Breast epithelium (tissue), 4 donors: ENCODE measurements around the gene ATG10. TPM values are rescaled to one million over a fixed set of nuclear protein-coding genes. Genes with fewer than 3 reads are reported as not detected.

Experiments
- DNase-seq, 2 donors: peaks; one replicate each; pipeline ENCODE4 v3.0.0-alpha.2; 2019; ENCODE audit warnings: low spot score in 2 of 2
- H3K27ac ChIP-seq, 2 donors: fragments of 200-600 bp; sonication (generic) in 1 of 2; one replicate each; pipeline ENCODE4 v1.5.1; 2016 to 2019; ENCODE audit warnings: mild to moderate bottlenecking in 1 of 2
- H3K27me3 ChIP-seq, 2 donors: fragments of 200-600 bp; sonication (generic) in 1 of 2; one replicate each; pipeline versions ENCODE4 v1.5.1 to v1.6.0; 2017 to 2019; ENCODE audit warnings: control low read depth in 1 of 2, mild to moderate bottlenecking in 1 of 2
- H3K36me3 ChIP-seq: fragments of 200-600 bp; one replicate; pipeline ENCODE4 v1.5.1; 2019
- H3K4me1 ChIP-seq, 2 donors: fragments of 200-600 bp; sonication (generic); one replicate each; pipeline ENCODE4 v1.5.1; 2016 to 2019; ENCODE audit warnings: control low read depth in 1 of 2
- H3K4me3 ChIP-seq, 3 donors: fragments of 200-600 bp; sonication (generic); 1 replicate in 2 of 3; 2 replicates in 1 of 3; pipeline ENCODE4 v1.5.1; 2016 to 2019; ENCODE audit warnings: mild to moderate bottlenecking in 3 of 3, moderate library complexity in 2 of 3
- H3K9me3 ChIP-seq, 2 donors: fragments of 200-600 bp; sonication (generic) in 1 of 2; one replicate each; pipeline ENCODE4 v1.5.1; 2016 to 2019; ENCODE audit warnings: control low read depth in 1 of 2
- CTCF ChIP-seq, 3 donors: fragments of 450-650 bp; IDR thresholded peaks; one replicate each; pipeline ENCODE4 v1.5.1; 2016 to 2017; ENCODE audit warnings: antibody characterized with exemption in 3 of 3, mild to moderate bottlenecking in 3 of 3, moderate library complexity in 3 of 3
- POLR2A ChIP-seq: fragments of 450-650 bp; IDR thresholded peaks from one replicate; pipeline ENCODE4 v1.6.1; 2016; ENCODE audit warnings: antibody characterized with exemption, mild to moderate bottlenecking, moderate library complexity
- POLR2AphosphoS5 ChIP-seq, 3 donors: sonication (generic); formaldehyde crosslinking; IDR thresholded peaks; one replicate each; pipeline ENCODE4 v1.6.1; 2017; ENCODE audit warnings: antibody characterized with exemption in 3 of 3
- intact Hi-C: fragments of 100-400 bp; cut with DNase I; formaldehyde crosslinking; loops from one replicate; pipeline ENCODE4 v1.15.1; 2023; ENCODE audit warnings: low total_unique reads
- total RNA-seq, 3 donors: library from RNA; depleted of rRNA; stranded (reverse); fragments of >200 nt; gene quantifications; one replicate each; pipeline ENCODE4 v1.1.0, GENCODE V29; 2016

Gene ATG10
- total RNA-seq, 3 donors from 2014 or later = 5.2 to 9.2 (median 6.6) TPM

- Histone ChIP-seq H3K9me3 (peaks cover 3 to 11% of the 10 kb centered on the region in 2 donors), H3K4me3 (no peak overlapping the region), H3K27me3 (no peaks in the 10 kb centered on the region), H3K27ac (no peak overlapping the region), H3K4me1 (no peaks in the 10 kb centered on the region), H3K36me3 (no peaks in the 10 kb centered on the region)
- intact Hi-C loops = no loop called here
- TF ChIP-seq POLR2AphosphoS5 (IDR thresholded peaks at IDR 0.05) (no peak), POLR2A (no peak), CTCF (IDR thresholded peaks at IDR 0.05) (no peak)
- DNase-seq = no peak
Measured at GRCh38 chr5:82244854-82245635, 273.2 kb downstream of the ATG10 start.

- Histone ChIP-seq H3K4me1 (no peaks in the 10 kb centered on the region), H3K27me3 (no peaks in the 10 kb centered on the region), H3K9me3 (peaks cover 3 to 11% of the 10 kb centered on the region in 2 donors), H3K27ac (no peak overlapping the region), H3K4me3 (no peak overlapping the region), H3K36me3 (no peaks in the 10 kb centered on the region)
- DNase-seq = no peak
- no peak for TF ChIP-seq POLR2AphosphoS5 (IDR thresholded peaks at IDR 0.05)
- TF ChIP-seq CTCF (IDR thresholded peaks at IDR 0.05) = no peak
- no peak for TF ChIP-seq POLR2A
- intact Hi-C loops = no loop called here
Measured at GRCh38 chr5:82246960-82247574, 275.2 kb downstream of the ATG10 start.

GRCh38 chr5:82252744-82253143, 280.9 kb downstream of the ATG10 start:
- no peak for TF ChIP-seq CTCF (IDR thresholded peaks at IDR 0.05)
- TF ChIP-seq POLR2A = no peak
- TF ChIP-seq POLR2AphosphoS5 (IDR thresholded peaks at IDR 0.05) = no peak
- no peak overlapping the region for H3K27ac ChIP-seq
- H3K27me3 ChIP-seq = no peaks in the 10 kb centered on the region
- H3K36me3 ChIP-seq = no peaks in the 10 kb centered on the region
- DNase-seq = no peak
- intact Hi-C loops = no loop called here
- H3K4me3 ChIP-seq = no peak overlapping the region
- no peaks in the 10 kb centered on the region for H3K4me1 ChIP-seq
- H3K9me3 ChIP-seq = no peaks in the 10 kb centered on the region

- H3K4me3 ChIP-seq = no peak overlapping the region
- TF ChIP-seq CTCF (IDR thresholded peaks at IDR 0.05) (no peak), POLR2AphosphoS5 (IDR thresholded peaks at IDR 0.05) (no peak), POLR2A (no peak)
- H3K27me3 ChIP-seq = no peaks in the 10 kb centered on the region
- no peaks in the 10 kb centered on the region for H3K9me3 ChIP-seq
- DNase-seq = no peak
- H3K36me3 ChIP-seq = no peaks in the 10 kb centered on the region
- H3K27ac ChIP-seq = no peak overlapping the region
- intact Hi-C loops = no loop called here
- no peaks in the 10 kb centered on the region for H3K4me1 ChIP-seq
Measured at GRCh38 chr5:82255844-82256243, 284.0 kb downstream of the ATG10 start.

- Histone ChIP-seq H3K9me3 (no peaks in the 10 kb centered on the region), H3K4me3 (no peak overlapping the region), H3K27ac (no peak overlapping the region), H3K27me3 (no peaks in the 10 kb centered on the region), H3K4me1 (no peaks in the 10 kb centered on the region), H3K36me3 (no peaks in the 10 kb centered on the region)
- intact Hi-C loops = no loop called here
- TF ChIP-seq POLR2AphosphoS5 (IDR thresholded peaks at IDR 0.05) (no peak), CTCF (IDR thresholded peaks at IDR 0.05) (no peak), POLR2A (no peak)
- DNase-seq = no peak
Measured at GRCh38 chr5:82257247-82257646, 285.4 kb downstream of the ATG10 start.
